Measurements from ENCODE around the gene ANKMY1.

DNA sequence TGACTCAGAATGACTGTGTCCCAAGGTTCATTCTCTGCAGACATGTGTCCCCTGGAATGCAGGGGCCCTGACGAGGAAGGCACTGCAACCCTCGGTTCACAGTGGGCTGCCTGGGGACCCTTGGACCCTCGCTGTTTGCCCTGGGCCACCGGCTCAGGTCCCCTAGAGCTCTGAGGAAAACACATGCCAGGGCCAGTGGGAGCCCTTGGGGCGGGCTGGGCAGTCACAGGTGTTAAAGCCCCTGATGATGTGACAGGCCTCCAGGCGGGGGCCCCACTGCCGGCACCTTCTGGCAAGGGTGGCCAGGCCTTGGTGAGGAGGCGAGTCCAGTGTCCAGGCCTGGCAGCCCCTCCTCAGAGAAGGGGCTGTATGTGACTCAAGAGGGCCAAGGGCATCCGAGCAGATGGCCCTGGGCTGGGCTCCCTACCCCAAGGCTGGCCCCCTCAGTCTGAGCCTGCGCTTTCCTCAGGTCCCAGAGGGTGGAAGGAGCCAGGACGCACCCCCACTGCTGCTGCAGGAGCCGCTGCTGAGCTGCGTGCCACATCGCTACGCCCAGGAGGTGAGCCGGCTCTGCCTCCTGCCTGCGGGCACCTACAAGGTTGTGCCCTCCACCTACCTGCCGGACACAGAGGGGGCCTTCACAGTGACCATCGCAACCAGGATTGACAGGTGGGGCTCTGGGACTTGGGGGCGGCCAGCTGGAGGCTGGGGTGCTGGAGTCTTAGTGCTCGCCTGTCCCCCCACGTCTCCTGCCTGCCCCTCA is 39.8 kb upstream of the ANKMY1 start:
- TF ChIP-seq, protein P1, sequence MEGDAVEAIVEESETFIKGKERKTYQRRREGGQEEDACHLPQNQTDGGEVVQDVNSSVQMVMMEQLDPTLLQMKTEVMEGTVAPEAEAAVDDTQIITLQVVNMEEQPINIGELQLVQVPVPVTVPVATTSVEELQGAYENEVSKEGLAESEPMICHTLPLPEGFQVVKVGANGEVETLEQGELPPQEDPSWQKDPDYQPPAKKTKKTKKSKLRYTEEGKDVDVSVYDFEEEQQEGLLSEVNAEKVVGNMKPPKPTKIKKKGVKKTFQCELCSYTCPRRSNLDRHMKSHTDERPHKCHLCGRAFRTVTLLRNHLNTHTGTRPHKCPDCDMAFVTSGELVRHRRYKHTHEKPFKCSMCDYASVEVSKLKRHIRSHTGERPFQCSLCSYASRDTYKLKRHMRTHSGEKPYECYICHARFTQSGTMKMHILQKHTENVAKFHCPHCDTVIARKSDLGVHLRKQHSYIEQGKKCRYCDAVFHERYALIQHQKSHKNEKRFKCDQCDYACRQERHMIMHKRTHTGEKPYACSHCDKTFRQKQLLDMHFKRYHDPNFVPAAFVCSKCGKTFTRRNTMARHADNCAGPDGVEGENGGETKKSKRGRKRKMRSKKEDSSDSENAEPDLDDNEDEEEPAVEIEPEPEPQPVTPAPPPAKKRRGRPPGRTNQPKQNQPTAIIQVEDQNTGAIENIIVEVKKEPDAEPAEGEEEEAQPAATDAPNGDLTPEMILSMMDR (conservative IDR thresholded peaks at IDR 0.05), result no peak
- no peak for TF ChIP-seq EZH2 (IDR thresholded peaks at IDR 0.05; ENCODE audit: low read depth)
